OCI-LY1 (cell line): ENCODE results near the gene MYZAP.

ENCODE experiments used
- EZH2 ChIP-seq: fragments of 200-600 bp; sonication (generic), shearing (Covaris generic); IDR thresholded peaks from 2 replicates; pipeline ENCODE4 v1.8.0; 2017; ENCODE audit warnings: borderline replicate concordance, mixed run types, mild to moderate bottlenecking, antibody characterized with exemption, low read length, moderate library complexity, mixed read lengths
- TF ChIP-seq, protein P1 (sequence below): fragments of 200-600 bp; sonication (generic), shearing (Covaris generic); IDR thresholded peaks from 2 replicates; pipeline ENCODE4 v1.5.1; 2017; ENCODE audit warnings: mild to moderate bottlenecking, antibody characterized with exemption, low read length, moderate library complexity, mixed read lengths

DNA sequence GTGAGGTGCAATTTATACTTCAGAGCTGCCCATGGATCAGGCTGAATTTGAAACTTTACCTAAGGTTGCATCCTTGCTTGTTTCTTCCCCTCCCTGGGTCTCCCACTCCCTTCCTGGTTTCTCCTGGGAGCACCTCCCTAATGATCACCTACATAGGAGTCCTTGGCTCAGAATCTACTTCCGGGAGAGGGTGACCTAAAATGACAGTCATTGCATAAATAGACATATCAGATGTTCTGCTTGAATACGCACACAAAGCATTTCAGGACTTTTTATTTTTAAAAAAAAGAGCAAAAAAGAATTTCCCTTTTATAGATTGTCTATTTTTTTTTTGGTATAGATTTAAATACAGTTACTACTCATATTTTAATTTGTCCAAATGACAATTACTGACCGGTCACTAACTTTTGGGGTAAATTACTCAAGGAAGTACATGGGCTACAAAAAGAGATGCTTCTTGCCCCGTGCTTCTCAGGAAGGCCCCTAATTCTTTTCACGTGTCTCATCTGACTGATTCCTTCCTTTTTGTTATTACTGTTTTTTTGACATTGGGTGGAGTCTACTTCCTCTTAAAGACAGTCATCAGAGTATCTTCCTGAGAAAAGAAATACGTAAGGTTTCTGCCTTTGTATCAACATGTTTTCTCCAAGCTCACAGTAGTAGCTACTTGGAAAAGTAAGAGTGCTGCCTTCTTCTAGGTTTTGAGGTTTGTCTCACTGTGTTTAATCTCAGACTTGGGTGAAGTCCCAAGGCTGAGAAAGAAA is 4.9 kb upstream of the MYZAP start:
- TF ChIP-seq, protein P1, sequence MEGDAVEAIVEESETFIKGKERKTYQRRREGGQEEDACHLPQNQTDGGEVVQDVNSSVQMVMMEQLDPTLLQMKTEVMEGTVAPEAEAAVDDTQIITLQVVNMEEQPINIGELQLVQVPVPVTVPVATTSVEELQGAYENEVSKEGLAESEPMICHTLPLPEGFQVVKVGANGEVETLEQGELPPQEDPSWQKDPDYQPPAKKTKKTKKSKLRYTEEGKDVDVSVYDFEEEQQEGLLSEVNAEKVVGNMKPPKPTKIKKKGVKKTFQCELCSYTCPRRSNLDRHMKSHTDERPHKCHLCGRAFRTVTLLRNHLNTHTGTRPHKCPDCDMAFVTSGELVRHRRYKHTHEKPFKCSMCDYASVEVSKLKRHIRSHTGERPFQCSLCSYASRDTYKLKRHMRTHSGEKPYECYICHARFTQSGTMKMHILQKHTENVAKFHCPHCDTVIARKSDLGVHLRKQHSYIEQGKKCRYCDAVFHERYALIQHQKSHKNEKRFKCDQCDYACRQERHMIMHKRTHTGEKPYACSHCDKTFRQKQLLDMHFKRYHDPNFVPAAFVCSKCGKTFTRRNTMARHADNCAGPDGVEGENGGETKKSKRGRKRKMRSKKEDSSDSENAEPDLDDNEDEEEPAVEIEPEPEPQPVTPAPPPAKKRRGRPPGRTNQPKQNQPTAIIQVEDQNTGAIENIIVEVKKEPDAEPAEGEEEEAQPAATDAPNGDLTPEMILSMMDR: no peak
- no peak for TF ChIP-seq EZH2
